NOMO-1 (cell line): ENCODE measurements around the gene TMEM128.
"Not testable (repeated sequence)": the region's sequence is repeated elsewhere in the genome, so short reads cannot be mapped to it uniquely, and the experiment has no call there.

Experiments used
- DNase-seq, 2 experiments: peaks; one replicate each; lab custom pipeline; 2025; ENCODE audit not compliant: unreplicated experiment in 2 of 2; lab: John Stamatoyannopoulos, UW

TMEM128 gene

DNA sequence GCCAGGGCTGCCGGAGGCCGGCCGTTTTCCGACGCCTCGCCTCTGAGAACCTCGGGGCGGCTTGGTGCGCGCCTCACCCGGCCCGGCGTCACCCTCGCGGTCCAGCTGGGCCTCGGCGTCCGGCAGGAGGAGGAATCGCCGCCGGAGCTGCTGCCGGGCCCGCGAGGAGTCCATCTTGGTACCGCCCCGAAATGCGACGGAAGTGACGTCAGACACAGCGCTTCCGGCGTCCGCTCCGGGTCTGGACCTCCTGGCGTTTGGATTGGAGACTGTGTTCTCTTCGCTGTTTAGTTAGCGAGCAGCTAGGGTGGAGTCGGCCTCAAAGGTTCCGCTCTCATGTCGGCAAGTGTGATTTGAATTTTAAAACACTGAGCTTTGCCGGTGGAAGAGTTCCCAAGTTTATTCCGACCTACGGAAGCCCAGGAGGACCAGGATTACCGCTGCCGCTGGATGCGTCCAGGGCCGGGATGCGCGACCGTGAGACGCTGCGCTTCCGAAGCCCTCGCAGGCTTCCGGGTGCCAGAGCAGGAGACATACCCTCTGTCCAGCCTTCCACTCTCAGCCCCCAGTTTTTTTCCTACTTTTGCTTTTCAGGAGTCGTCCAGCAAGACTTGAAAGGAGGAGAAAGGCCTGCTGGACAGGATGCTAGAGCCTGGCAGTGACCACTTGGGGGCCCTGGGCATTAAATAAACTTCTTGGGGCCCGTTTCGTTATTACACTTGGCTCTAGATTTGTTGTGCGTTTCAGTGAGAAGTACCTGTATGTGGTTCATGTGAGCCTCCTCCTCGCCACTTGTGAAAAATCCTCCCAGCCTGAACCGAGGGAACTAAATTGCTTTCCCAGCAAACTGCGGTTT is at the start of gene TMEM128:
TSS of gene TMEM128 (minus strand) at position 195 of the 856 bp plus-strand sequence. CDS start at position 174, 21 bp downstream.
- peak; percentile 84 to 89 for DNase-seq

DNA sequence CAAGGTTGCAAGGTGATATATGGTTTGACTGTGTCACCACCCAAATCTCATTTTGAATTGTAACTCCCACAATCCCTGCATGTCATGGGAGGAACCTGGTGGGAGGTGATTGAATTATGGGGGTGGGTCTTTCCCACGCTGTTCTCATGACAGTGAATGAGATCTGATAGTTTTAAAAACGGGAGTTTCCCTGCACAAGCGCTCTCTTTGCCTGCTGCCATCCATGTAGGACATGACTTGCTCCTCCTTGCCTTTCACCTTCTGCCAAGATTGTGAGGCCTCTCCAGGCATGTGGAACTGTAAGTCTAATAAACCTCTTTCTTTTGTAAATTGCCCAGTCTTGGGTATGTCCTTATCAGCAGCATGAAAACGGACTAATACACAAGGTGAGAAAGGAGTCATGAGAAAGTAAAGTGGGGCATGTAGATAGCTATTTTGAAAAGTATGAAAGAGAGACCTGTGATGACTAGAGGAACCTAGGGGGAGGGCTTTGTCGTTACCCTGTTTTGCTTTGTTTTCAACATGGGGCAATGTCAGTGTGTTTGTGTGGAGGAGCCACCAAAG is 48.3 kb upstream of the TMEM128 start:
- DNase-seq = no peak

GRCh38 chr4:4293279-4293678 is 45.3 kb upstream of the TMEM128 start:
- DNase-seq = no peak

DNA sequence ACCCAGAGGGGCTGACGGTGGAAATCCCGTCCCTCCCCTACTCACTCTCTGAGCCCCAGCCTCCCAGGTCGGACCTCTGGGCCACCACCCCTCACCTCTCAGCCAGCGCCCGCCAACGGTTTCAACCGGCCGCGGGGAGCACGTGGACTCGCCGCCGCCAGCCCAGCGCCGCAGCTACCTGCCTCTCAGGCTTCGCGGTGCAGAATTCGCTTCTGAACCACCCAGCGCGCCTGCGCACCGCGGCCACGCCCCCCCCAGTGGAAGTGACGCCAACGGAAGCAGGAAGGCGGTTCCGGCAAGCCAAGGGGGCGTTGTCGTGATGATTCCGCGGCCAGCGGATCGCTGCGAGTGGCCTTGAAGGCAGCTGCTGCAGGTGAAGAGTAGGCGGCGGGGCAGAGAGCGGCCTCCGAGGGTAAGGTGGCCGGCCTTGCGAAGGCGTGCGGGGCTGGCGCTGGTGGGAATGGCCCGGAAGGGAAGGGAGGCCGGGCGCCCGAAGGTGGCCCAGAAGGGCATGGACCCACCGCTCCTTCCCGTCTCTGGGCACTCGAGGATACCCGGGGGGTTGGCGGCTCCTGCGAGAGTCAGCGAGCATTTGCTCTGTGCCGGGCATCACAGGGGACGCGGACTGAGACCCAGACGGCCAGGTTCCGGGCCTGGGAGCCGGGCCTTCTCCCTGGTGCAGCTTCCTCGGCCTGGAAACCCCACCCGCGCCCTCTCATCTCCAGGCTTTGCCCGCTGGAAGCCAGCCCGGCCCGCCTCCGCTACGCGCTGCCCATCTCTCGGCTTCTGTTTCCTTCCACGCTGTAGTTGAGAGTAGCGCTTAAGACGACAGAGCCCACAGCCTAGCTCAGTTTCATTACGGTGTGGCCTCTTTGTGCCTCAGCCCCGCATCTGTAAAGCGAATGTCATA is 42.2 kb upstream of the TMEM128 start, which contains the start of the genes LYAR and ZBTB49:
TSS of gene LYAR (minus strand) at position 214 of the 910 bp plus-strand sequence. CDS start 6,412 bp downstream, outside the sequence.
TSS of gene ZBTB49 (plus strand) at position 311 of the 910 bp plus-strand sequence. CDS start 9,695 bp downstream, outside the sequence.
- peak; percentile 82 to 88 for DNase-seq

DNA sequence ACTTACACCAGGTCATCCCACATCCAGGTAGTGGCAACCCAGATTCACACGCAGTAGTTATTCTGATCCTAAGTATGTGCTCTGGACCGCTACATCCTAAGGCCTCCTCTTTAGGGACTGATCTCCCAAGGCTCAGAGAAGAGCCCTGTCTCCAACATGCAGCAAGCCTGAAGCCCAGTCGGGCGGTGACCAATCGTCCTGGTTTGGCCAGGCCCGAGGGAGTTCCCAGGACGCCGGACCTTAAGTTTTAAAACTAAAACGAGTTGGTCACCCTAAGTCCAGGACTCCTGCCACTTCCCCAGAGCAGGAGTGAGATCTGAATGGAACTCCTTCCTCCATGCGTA is 41.5 kb upstream of the TMEM128 start:
- no peak for DNase-seq

DNA sequence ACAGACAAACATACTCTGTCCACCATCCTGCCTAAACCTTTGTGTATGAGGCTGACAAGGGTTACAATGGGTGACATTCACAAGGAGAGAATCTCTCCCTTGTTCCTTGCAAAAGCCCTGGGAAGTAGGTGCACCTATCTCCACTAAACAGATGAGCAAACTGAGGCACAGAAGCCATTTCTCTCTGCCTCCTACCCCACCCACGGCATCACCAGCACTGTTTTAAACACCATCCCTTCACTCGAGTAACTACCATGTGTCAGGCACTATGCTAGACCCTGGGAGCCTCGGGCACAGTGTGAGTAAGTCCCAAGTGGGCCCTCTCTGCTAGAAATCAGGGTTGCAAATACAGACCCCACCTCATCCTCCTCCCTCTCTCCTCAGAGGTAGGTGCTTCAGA is 41.0 kb upstream of the TMEM128 start:
- no peak for DNase-seq

GRCh38 chr4:4288098-4288497 is 40.1 kb upstream of the TMEM128 start:
- no peak for DNase-seq

DNA sequence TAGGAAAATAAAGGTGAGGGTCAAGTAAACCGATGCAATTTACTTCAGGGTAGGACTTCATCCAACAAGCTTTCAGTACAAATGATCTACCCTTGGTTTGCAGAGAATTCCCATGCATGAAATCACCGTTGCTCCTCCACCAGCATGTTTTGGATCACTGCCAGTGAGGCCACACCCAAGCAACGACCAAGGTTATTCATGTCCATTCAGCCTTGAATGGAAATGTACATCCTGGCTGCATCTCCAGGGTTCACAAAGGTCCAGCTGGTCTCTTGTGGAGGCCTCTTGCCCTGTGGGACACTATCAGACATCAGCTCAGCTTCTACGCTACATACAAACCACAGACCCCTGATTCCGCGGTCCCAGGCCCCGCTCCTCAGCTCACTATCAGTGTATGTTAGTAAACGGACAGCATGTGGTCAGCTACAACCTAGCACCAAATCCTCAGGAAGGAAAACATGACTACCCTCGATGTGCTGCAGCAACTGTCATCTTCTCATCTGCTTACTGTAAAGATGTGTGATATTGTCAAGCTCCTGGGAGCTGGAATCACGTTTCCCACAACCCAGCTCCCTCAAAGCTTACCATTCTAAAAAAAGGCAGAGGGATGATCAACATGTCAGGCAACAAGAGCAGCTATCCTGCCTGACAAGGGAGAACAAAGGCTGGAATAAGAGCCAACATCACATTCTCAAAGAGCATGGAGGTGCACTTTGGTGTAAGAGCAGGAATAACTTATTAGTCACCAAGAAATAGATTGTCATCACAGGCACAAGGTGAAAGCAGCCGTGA is 37.0 kb upstream of the TMEM128 start:
- DNase-seq = no peak

DNA sequence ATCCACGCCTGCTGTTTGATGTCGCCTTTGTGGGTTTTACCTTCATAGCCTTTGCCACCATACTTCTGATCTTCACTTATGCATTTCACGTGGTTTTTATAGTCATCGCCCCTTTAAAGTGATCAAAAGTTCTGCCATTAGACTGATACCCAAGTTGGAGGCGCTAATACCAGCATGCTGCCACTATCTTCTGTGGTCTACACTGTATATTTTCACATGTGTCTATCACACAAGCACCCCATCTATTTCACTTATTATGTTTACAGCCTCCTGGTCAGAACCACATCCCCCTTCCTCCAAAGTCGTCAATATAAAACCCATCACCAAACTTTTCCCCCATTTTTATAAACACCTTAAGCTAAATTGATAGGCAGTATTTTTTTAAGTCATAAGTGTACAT is 33.8 kb upstream of the TMEM128 start:
- DNase-seq = no peak

DNA sequence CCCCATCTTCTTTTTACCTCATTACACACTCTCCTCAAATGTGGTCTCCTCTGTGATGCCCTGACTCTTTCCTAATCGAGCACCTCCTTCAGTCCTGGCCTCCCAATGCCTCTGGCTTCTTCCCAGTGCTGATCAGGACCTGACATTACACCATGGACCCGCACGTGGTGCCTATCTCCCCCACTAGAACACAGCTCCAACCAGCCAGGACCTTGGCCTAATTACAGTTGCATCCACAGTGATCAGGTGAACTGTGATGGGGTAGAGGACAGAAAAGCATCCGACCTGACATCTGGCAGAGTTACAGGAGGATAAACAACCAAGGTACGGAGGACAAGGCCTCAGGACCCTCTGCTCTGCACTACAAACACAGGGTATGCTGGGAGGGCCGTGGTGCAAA is 29.5 kb upstream of the TMEM128 start:
- no peak for DNase-seq

DNA sequence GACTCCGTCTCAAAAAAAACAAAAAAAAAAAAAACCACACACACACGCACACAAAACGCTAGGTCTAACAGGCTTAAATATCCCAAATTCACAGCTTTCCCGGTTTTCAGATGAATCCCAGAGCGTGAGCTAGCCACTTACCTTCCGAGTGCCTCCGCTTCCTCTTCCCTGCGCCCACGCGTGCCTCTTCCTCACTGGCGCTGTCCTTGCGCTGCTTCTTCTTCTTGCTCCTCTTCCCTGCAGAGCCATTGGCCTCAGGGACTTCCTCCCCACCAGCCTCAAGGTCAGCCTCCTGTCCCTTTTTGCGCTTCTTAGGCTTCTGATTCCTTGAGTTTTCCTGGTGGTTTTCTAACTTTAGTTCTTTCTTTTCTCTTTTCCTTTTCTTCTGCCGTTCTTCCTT is 26.2 kb upstream of the TMEM128 start:
- no peak for DNase-seq

- no peak for DNase-seq
Measured at GRCh38 chr4:4271912-4272311, 23.9 kb upstream of the TMEM128 start.

DNA sequence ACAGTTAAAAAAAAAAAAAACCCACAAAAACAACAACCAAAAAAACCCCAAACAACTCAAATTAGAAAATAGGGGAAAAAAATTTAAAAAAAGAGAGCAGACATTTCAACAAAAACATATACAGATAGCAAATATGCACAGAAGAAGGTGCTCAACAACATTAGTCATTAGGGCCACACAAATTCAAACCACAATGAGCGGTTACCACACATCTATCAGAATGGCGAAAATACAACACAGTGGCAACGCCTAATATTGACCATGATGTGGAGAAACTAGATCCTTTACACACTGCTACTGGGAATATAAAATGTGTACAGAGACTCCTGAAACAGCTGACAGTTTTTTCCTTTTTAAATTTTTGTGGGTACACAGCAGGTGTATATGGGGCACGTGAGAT is 22.5 kb upstream of the TMEM128 start:
- DNase-seq = peak in 1 of 2 experiments; percentile 31

DNA sequence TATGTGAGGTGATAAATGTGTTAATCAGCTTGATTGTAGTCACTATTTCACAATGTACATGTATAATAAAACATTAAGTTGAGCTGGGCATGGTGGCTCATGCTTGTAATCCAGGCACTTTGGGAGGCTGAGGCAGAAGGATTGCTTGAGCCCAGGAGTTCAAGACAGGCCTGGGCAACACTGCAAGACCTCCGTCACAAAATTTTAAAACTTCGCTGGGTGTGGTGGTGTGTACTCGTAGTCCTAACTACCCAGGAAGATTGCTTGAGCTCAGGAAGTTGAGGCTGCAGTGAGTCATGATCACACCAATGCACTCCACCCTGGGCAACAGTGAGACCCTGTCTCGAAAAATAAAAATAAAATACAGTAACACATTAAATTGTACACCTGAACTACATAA is 21.8 kb upstream of the TMEM128 start:
- peak; percentile 14 to 22 for DNase-seq

- no peak for DNase-seq
Measured at GRCh38 chr4:4269331-4269731, 21.3 kb upstream of the TMEM128 start.

DNA sequence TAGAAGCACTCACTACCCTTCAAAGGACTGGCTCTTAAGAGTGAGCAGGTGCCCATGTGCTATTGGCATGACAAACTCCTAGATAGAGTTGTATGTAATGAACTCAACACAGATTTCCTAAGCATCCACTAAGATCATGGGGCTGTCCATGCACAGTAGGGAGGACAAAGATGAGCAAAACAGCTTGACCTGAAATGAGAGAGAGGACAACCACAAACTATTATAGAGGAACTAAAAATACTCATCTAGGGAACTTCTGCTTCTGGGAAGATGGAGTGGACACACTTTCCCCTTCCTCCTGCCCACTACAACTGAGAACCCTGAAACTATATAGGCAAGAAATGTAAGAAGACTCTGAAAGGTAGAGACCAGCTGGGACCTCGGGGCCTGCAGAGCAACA is 20.8 kb upstream of the TMEM128 start:
- DNase-seq = peak; percentile 17 to 51

DNA sequence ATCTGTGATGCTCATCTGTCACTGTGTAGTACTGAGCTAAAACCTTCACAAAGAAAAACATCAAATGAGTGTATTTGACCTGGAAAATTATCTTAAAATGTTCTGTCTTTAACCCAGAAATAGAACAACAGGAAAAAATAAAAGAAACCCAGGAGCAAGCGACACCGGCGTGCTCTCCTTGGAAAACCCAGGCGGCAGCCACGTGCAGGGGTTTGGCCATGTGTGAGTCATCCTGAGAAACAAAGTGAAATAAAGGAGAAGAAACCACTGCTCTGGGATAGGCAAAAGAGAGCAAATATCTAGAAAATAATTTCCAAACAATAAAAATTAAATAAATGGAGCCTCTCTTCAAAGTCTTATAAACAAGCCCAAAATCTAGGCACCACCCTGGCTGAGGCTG is 20.0 kb upstream of the TMEM128 start:
- DNase-seq = no peak

DNA sequence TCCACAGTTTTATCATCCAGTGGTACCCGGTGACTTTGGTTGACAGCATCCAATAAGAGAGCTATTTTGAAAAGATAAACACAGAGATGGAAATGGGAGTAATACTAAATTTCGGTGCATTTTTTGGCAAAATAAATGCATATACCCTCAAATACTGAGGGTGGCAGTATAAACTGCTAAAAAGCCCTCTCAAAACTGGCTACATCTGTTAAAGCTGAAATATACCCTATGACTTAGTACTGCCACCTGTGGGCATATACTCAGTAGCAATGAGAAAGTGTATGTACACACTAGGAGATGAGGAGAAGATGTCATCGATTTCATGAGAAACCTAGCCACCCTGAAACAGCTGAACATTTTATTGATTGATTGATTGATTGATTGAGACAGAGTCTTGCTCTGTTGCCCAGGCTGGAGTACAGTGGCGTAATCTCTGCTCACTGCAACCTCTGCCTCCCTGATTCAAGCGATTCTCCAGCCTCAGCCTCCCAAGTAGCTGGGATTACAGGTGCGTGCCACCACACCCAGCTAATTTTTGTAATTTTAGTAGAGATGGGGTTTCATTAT is 12.2 kb upstream of the TMEM128 start:
- DNase-seq = peak; percentile 37 to 72

DNA sequence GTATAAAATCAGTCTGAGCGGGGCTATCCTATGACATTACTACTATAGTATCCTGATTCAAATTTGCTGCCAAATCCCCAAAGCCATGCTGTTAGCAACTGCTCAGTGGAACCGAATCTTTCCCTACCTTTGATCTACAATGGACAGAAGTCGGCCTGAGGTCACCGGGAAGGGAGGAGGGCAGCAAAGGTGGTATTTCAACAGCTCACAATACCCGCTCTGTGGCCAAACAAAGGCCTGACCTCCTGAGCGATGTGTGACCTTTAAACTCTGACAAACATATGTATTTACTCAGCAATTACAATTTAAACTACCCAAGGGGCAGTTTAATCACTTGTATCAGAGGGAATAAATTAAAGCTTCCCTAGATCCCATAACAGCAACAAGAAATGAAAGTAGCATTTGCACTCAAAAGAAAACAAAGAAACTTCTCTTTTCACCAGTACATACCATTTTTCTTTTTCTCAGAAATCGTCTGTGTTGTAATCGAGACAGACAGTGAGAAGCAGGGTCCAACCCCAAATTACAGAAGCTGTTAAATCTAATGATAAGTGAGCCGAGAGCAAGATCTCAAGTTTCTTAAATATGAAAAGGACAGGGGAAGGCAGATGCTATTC is 11.6 kb upstream of the TMEM128 start:
- peak in 1 of 2 experiments; percentile 15 for DNase-seq

DNA sequence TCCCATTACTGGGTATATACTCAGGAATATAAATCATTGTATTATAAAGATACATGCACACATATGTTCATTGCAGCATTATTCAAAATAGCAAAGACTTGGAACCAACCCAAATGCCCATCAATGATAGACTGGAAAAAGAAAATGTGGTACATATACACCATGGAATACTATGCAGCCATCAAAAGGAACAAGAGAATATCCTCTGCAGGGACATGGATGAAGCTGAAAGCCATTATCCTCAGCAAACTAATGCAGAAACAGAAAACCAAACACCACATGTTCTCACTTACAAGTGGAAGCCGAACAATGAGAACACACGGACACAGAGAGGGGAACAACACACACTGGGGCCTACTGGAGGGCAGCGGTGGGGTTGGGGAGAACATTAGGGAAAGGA is 9.7 kb upstream of the TMEM128 start:
- DNase-seq = not testable (repeated sequence)
